ENCODE data around the gene CPED1. TPM values are rescaled to one million over a fixed set of nuclear protein-coding genes. Genes with fewer than 3 reads are reported as not detected.
"Not testable (repeated sequence)": the region's sequence is repeated elsewhere in the genome, so short reads cannot be mapped to it uniquely, and the experiment has no call there.

Gene CPED1
- polyA plus RNA-seq, 4 donors, result 33.4 to 50.9 (median 36.8) TPM

GRCh38 chr7:121167971-121168370, 179.5 kb downstream of the CPED1 start:
- no peak for DNase-seq (ENCODE audit: low read depth in 4 of 4, low spot score in 3 of 4)

- DNase-seq (ENCODE audit: low read depth in 4 of 4, low spot score in 3 of 4), result no peak
Measured at GRCh38 chr7:121169469-121169868, 181.0 kb downstream of the CPED1 start.

DNA sequence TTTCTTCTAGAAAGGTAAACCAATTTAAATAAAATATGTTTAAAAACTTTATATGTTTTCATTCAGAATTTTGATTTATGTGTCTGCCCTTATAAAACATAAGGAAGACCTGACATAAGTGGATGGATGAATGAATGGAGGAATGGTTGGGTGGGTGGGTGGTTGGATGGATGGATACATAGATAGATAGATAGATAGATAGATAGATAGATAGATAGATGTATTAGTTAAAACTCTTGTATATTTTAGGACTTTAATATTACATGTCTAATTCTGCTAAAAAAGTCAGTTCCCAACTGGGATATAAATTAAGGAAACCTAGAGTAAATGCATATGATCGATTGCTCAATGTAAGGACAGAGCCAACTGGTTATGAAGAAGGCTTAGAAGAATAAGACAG, 184.0 kb downstream of the CPED1 start:
- DNase-seq (ENCODE audit: low read depth in 4 of 4, low spot score in 3 of 4), result no peak

GRCh38 chr7:121175826-121176225, 187.3 kb downstream of the CPED1 start:
- no peak for DNase-seq (ENCODE audit: low read depth in 4 of 4, low spot score in 3 of 4)

GRCh38 chr7:121178452-121178851, 189.9 kb downstream of the CPED1 start:
- DNase-seq (ENCODE audit: low read depth in 4 of 4, low spot score in 3 of 4), result no peak

DNA sequence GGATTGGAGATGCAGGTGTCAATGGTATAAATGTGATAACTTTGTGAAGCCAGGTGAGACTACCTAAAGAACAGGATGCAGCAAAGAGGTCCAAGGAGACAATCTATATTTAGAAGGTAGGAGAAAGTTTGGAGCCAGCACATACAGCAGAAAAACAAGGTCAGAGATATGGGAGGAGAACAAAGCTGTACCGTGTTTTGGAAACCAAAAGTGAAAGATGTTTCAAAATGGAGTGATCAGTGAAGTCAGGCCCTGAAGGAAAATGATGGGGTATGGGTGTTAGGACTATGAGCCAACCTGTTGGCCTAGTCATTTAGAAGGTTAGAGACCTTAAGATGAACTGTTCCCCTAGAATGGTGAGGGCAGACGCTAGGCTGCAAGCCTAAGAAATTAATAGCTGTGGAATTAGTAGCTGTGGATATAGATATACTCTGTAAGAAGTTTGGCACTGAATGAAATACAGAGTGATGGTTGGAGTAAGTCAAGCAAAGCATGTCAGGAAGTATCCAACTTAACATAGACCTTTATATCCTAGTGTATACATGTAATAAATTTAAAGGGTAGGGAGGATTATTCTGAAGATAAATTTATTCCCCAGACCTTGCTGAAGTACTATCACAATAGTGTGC, 190.5 kb downstream of the CPED1 start:
- no peak for DNase-seq (ENCODE audit: low read depth in 4 of 4, low spot score in 3 of 4)

- DNase-seq (ENCODE audit: low read depth in 4 of 4, low spot score in 3 of 4), result no peak
Measured at GRCh38 chr7:121180436-121181063, 192.0 kb downstream of the CPED1 start.

DNA sequence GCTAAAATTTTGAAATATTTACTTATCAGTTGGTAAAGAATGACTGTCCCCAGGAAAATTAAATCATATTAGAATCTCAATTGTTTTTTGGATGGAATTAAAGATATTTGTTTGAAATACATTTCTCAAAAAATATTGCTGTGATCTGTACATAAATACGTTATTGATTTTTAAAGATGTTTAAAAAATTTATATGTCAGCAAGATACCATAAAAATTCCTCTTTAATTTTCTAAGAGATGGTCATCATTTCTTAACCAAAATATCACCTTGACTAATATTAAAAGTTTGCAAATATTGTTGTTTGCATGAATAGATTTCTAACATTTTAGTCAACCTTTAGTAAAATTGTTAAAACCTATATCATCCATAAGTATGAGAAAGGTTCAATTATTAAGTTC, 192.8 kb downstream of the CPED1 start:
- DNase-seq (ENCODE audit: low read depth in 4 of 4, low spot score in 3 of 4), result no peak

GRCh38 chr7:121182281-121182680, 193.8 kb downstream of the CPED1 start:
- DNase-seq (ENCODE audit: low read depth in 4 of 4, low spot score in 3 of 4), result no peak

DNA sequence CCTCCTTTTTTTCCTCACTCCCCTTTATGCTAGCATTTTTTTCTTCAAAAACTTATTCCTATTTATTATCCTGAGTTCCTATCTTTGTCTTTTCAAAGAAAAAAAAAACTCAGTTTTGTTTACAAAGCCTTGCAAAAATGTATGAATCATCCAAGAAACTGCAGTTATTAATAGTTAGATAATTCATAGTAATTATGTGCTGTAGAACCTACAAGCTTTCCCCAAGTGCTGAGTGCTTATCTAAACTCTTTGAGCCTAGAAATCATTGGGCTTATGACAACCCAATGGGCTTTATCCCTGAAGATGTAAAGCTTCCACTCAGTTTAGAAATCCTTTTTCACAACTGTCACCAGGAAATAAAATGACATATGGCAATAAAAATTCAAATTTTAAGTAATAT, 194.4 kb downstream of the CPED1 start:
- DNase-seq (ENCODE audit: low read depth in 4 of 4, low spot score in 3 of 4), result no peak

DNA sequence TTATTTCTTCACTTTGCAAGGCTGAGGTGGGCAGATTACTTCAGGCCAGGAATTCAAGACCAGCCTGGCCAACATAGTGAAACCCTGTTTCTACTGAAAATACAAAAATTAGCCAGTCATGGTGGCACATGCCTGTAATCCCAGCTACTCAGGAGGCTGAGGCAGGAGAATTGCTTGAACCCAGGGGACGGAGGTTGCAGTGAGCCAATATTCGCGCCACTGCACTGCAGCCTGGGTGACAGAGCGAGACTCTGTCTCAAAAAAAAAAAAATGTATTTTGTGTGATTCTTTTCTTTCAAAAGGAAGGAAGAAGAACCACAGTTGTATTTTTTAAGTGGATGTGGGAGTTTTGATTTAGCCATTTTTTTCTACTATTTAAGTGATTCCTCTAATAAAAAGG, 195.4 kb downstream of the CPED1 start:
- DNase-seq (ENCODE audit: low read depth in 4 of 4, low spot score in 3 of 4), result not testable (repeated sequence)

- DNase-seq (ENCODE audit: low read depth in 4 of 4, low spot score in 3 of 4), result no peak
Measured at GRCh38 chr7:121186746-121187145, 198.2 kb downstream of the CPED1 start.

GRCh38 chr7:121187222-121187621, 198.7 kb downstream of the CPED1 start:
- no peak for DNase-seq (ENCODE audit: low read depth in 4 of 4, low spot score in 3 of 4)

DNA sequence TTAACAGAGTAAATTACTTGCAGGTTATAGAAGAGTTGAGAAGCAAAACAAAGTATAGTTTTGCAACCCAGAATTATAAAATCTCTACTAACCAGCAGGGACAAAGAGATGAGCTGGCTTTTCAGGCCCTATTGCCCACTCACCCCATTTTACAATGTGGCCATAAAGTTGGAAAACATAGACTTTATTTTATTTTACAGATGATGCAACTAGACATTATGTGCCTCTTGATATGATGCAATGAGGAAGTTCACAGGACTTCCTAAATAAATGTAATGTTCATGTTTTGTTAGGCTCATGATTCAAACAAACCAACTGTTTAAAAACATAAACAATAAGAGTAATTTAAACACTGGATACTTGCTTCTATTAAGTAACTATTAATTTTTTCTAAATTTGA, 199.2 kb downstream of the CPED1 start:
- no peak for DNase-seq (ENCODE audit: low read depth in 4 of 4, low spot score in 3 of 4)

DNA sequence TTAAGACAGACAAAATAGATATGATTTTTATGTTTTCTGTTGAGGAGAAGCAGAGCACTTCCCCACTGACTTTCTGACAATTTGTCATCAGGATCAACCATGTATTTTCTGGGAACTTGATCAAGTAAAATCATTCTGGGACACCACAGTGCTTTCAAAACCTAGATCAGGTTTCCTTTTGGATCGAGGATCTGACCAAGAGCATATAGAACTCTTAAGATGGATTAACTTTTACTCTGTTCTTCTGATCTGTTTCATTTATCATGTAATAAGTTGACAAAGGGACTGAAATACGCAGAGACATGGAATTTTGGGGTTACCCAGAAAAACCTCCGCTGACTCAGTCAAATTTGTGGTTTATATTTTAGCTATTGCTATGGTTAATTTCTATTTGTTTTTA, 204.3 kb downstream of the CPED1 start:
- DNase-seq (ENCODE audit: low read depth in 4 of 4, low spot score in 3 of 4), result no peak

DNA sequence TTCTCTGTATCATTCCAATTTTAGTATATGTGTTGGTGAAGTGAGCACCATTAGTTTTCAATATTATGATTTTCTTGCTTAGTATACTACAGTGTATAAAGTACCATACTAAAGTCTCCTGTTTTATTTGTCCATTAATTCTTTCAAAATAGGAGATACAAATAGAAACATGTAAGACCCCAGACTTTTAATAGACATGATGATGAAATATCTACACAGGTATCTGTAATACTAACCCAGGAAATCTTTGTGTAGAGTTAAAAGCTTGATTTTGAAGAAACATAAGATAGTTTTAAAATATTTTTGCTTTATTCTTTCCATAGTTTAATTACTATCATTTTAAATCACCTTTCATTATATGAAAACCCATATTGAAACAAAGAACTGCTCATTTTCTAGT, 206.5 kb downstream of the CPED1 start:
- no peak for DNase-seq (ENCODE audit: low read depth in 4 of 4, low spot score in 3 of 4)

DNA sequence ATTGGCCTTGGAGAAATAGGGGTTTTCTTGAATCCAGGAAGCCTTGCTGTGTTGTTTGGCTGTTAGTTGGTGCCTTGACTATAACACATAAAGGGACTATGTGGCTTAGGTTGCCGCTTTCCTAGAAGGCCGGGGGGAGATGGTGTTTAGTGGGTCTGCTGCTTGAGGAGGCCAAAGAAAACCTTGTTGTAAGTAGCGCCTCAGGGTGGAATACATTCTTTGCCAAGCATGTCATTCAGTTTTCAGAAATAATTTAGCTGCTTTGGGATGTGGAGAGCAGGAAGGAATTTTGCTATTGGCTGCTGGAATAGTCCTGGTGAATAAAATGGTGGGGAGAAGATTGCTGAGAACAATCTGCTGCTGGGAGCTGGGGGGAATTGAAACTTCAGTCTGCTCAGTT, 207.4 kb downstream of the CPED1 start:
- no peak for DNase-seq (ENCODE audit: low read depth in 4 of 4, low spot score in 3 of 4)

DNA sequence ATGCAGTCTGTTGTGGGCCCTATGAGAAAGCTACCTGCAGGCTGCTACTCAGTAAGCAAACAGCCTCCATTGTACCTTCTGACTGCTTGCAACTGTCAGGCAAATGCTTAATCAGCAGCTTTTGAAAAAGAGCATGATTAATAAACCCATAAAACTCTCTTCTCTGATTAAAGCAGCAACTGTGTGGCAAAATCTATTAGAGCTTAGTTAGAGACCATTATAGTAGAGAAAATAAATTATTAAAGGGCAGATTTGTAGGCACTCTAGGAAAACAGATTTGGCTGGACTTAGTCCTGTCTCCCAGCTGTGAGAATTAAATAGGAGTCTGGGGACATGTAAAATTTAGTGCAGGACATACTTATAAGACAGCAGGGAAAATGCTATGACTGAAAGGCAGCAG, 207.8 kb downstream of the CPED1 start:
- DNase-seq (ENCODE audit: low read depth in 4 of 4, low spot score in 3 of 4), result no peak

- no peak for DNase-seq (ENCODE audit: low read depth in 4 of 4, low spot score in 3 of 4)
Measured at GRCh38 chr7:121197455-121197854, 208.9 kb downstream of the CPED1 start.

DNA sequence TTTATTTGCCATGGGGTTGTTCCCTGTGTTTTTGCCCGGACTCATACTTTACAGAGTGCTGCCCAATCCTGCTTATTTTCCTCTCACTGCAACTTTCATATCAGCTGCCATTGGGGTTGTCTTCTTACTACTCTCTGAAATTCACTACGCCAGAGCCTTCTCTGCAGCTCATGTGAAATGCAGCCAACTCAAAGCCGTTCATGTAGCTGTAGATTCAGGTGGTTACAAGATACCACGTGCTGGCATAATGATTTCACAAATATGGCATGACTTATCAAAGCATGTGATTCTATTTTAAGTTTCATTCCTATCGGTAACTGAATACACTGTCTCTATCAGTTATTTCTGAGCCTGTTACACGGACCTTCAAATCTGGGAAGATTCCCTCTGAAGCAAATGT, 210.0 kb downstream of the CPED1 start:
- no peak for DNase-seq (ENCODE audit: low read depth in 4 of 4, low spot score in 3 of 4)

DNA sequence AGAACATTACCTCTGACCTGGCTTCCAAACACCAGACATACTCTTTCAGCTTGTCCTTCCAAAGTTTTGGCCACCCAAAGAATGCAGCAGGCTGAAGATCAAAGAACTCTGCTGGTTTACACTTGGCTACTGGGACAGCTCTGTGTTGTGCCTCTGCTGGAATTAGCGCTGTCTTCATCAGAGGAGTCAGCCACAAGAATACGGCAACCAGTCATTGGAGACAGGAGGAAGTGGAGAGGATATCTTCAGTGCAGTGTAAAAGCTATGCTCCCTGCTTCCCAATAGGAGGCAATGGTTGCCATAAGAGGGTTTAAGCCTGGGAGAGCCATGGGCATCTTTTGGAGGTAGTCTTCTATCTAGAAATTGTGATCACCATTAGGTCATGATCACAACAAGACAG, 213.6 kb downstream of the CPED1 start:
- no peak for DNase-seq (ENCODE audit: low read depth in 4 of 4, low spot score in 3 of 4)

- no peak for DNase-seq (ENCODE audit: low read depth in 4 of 4, low spot score in 3 of 4)
Measured at GRCh38 chr7:121202834-121203233, 214.3 kb downstream of the CPED1 start.

DNA sequence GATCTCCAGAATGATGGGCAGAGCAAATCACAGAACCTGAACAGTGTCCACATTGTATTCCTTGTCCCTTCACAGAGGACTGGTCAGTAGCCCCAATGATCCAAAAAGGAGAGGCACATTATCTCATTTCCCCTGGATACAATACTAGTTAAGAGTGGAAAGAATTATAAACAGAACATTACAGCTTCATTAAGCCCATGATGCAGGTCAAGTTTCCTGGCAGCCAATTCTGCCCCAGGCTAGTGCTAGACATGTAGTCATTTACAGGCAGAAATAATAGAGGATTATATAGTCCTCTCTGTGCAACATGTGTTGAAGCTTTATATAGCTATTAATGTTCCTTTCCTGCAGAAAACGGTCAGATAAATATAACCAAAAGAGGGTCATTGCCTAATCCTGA, 216.0 kb downstream of the CPED1 start:
- no peak for DNase-seq (ENCODE audit: low read depth in 4 of 4, low spot score in 3 of 4)

Measured in left renal pelvis (tissue), 4 donors.